Measurements from ENCODE around the gene TST. TPM values are rescaled to one million over a fixed set of nuclear protein-coding genes. Genes with fewer than 3 reads are reported as not detected.

TST gene
- total and polyA plus RNA-seq, 10 of the 15 experiments (the other 5 are each of a cell fraction or from before 2014, with no cell fraction given), result 2.4 to 24.6 (median 10.4) TPM

- intact Hi-C loops (cut with micrococcal nuclease; ENCODE audit: unreplicated experiment) (no loop called here), in situ Hi-C loops (cut with MboI) (no loop called here)
- Histone ChIP-seq H3K4me2 (ENCODE audit: control insufficient read depth, insufficient read depth) (no peak overlapping the region), H3K4me1 (ENCODE audit: control insufficient read depth, insufficient read depth, low read length) (no peaks in the 10 kb centered on the region), H3K9me3 (replicated peaks; ENCODE audit: control insufficient read depth, insufficient read depth, low read length) (no peaks in the 10 kb centered on the region), H3K4me3 (no peak overlapping the region), H2AFZ (ENCODE audit: control insufficient read depth, low read depth, low read length) (no peak overlapping the region), H3K9ac (ENCODE audit: control insufficient read depth, insufficient read depth, low read length) (no peak overlapping the region), H4K20me1 (ENCODE audit: control insufficient read depth, insufficient read depth) (no peaks in the 10 kb centered on the region), H3K79me2 (ENCODE audit: control insufficient read depth, insufficient read depth, low read length) (no peaks in the 10 kb centered on the region), H3K36me3 (ENCODE audit: control insufficient read depth in 2 of 2, insufficient read depth in 2 of 2, low read length in 1 of 2) (no peaks in the 10 kb centered on the region), H3K27me3 (replicated peaks in 1 of 2; ENCODE audit: control insufficient read depth in 2 of 2, insufficient read depth in 2 of 2, low read length in 1 of 2) (no peaks in the 10 kb centered on the region; a peak in 1 of 4 replicates), H3K27ac (ENCODE audit: control insufficient read depth, insufficient read depth) (no peak overlapping the region)
- BruUV-seq (replicated peaks), result no TSS peak
- ChIA-PET SMC1A (ENCODE audit: uncharacterized antibody, unreplicated experiment) (interaction anchor here (0.6 to 1.0 kb wide), 2 partner anchors 12 to 387 kb away, joined by 3 to 4 read pairs; no protein-coding TSS in a partner anchor), RAD21 (ENCODE audit: unreplicated experiment) (interaction anchor here (0.8 kb wide), 1 partner anchor 12 kb away, joined by 5 read pairs; no protein-coding TSS in a partner anchor), POLR2A (no interaction called here), CTCF (interaction anchor here (0.7 to 3.3 kb wide), 4 partner anchors 11 to 311 kb away, joined by 3 to 17 read pairs (median 9); partner anchors contain the start of gene TST)
- 70% methylated on average over 18 of the region's 18 CpGs for WGBS (ENCODE audit: insufficient coverage, insufficient replicate concordance, low lambda C conversion rate, missing lambda C conversion rate)
- DNase-seq (ENCODE audit: low read depth, low spot score), result no peak
- FAIRE-seq, result no peak
- TF ChIP-seq CREB1 (IDR thresholded peaks at IDR 0.05; ENCODE audit: low read depth), result no peak
- TF ChIP-seq CBX3 (IDR thresholded peaks at IDR 0.05; ENCODE audit: borderline replicate concordance, low read depth), result no peak
- no peak for ATAC-seq
Measured at GRCh38 chr22:37032535-37033460, 13.6 kb upstream of the TST start.

DNA sequence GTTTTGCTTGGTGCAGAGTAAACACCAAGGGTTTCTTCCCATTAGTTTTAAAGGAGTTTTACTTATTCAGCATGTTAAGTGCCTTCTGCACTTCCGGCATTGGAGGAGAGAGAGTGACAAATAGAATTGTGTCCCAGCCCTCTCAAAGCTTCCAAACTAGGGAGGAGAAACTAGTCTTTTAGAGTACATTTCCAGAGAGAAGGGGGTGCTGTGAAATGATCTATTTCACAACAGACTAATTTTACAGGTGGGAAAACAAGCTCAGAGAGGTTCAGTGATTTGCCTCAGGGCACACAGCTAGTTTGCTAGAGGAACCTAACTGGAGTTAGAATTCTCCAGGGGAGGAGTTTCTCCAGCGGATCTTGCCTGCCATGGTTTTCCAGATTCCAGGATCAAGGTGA lies 12.9 kb upstream of the TST start:
- ChIA-PET RAD21 (ENCODE audit: unreplicated experiment) (interaction anchor here (0.8 kb wide), 1 partner anchor 13 kb away, joined by 5 read pairs; no protein-coding TSS in a partner anchor), CTCF (interaction anchor here (1.1 to 3.3 kb wide), 3 partner anchors 11 to 13 kb away, joined by 3 to 17 read pairs (median 15); partner anchors contain the start of gene TST), POLR2A (no interaction called here), SMC1A (ENCODE audit: uncharacterized antibody, unreplicated experiment) (interaction anchor here (0.6 to 1.0 kb wide), 2 partner anchors 13 to 386 kb away, joined by 3 to 4 read pairs; no protein-coding TSS in a partner anchor)
- Histone ChIP-seq H3K9ac (ENCODE audit: control insufficient read depth, insufficient read depth, low read length) (no peak overlapping the region), H3K9me3 (replicated peaks; ENCODE audit: control insufficient read depth, insufficient read depth, low read length) (no peaks in the 10 kb centered on the region), H3K4me2 (ENCODE audit: control insufficient read depth, insufficient read depth) (no peak overlapping the region), H4K20me1 (ENCODE audit: control insufficient read depth, insufficient read depth) (no peaks in the 10 kb centered on the region), H3K79me2 (ENCODE audit: control insufficient read depth, insufficient read depth, low read length) (no peaks in the 10 kb centered on the region), H3K4me1 (ENCODE audit: control insufficient read depth, insufficient read depth, low read length) (no peaks in the 10 kb centered on the region), H3K27me3 (replicated peaks in 1 of 2; ENCODE audit: control insufficient read depth in 2 of 2, insufficient read depth in 2 of 2, low read length in 1 of 2) (no peaks in the 10 kb centered on the region; a peak in 1 of 4 replicates), H3K4me3 (no peak overlapping the region), H3K27ac (ENCODE audit: control insufficient read depth, insufficient read depth) (no peak overlapping the region), H3K36me3 (ENCODE audit: control insufficient read depth in 2 of 2, insufficient read depth in 2 of 2, low read length in 1 of 2) (no peaks in the 10 kb centered on the region), H2AFZ (ENCODE audit: control insufficient read depth, low read depth, low read length) (no peak overlapping the region)
- BruUV-seq (replicated peaks), result no TSS peak
- in situ Hi-C loops (cut with MboI) (no loop called here), intact Hi-C loops (cut with micrococcal nuclease; ENCODE audit: unreplicated experiment) (no loop called here)
- WGBS (ENCODE audit: insufficient coverage, insufficient replicate concordance, low lambda C conversion rate, missing lambda C conversion rate), result 68% methylated on average over 2 of the region's 2 CpGs
- ATAC-seq (no peak), FAIRE-seq (no peak), DNase-seq (ENCODE audit: low read depth, low spot score) (no peak)
- no peak for TF ChIP-seq NFXL1 (IDR thresholded peaks at IDR 0.05; ENCODE audit: borderline replicate concordance)
- no peak for TF ChIP-seq CEBPZ (IDR thresholded peaks at IDR 0.05; ENCODE audit: low read depth, low read length)
